CD8-positive, alpha-beta memory T cell (primary cell): ENCODE measurements around the gene MGMT. TPM values are rescaled to one million over a fixed set of nuclear protein-coding genes. Genes with fewer than 3 reads are reported as not detected.
A peak's percentile ranks its signal among the peaks of the same experiment; 100 is the strongest.

Experiments used
- CTCF ChIA-PET: fragments of 350-600 bp; sonication (Branson Sonifier 250); formaldehyde crosslinking; loops from one replicate; lab custom pipeline; 2021; ENCODE audit warnings: antibody characterized with exemption; lab: Charles Lee
- POLR2A ChIA-PET: fragments of 350-600 bp; sonication (Branson Sonifier 250); formaldehyde crosslinking; loops from one replicate; lab custom pipeline; 2021; ENCODE audit warnings: antibody characterized with exemption; lab: Charles Lee
- DNase-seq, 5 donors: peaks; one replicate each; pipeline versions ENCODE4 v3.0.0 to v3.0.0-alpha.2; 2020 to 2022; ENCODE audit warnings: mixed read lengths in 1 of 5
- H3K27ac ChIP-seq: one replicate; pipeline ENCODE4 v1.7.0; 2013; ENCODE audit warnings: low read depth, mild to moderate bottlenecking, low read length, moderate library complexity
- H3K27me3 ChIP-seq: 2 replicates; pipeline ENCODE4 v1.7.0; 2013; ENCODE audit warnings: low read length, mild to moderate bottlenecking; ENCODE audit not compliant: insufficient read depth, poor library complexity, severe bottlenecking
- H3K36me3 ChIP-seq: 2 replicates; pipeline ENCODE4 v1.7.0; 2013; ENCODE audit warnings: mild to moderate bottlenecking, low read length, moderate library complexity; ENCODE audit not compliant: insufficient read depth
- H3K4me1 ChIP-seq: 2 replicates; pipeline ENCODE4 v1.7.0; 2013; ENCODE audit warnings: mild to moderate bottlenecking, low read length, moderate library complexity; ENCODE audit not compliant: insufficient read depth
- H3K4me3 ChIP-seq: 2 replicates; pipeline ENCODE4 v1.7.0; 2013; ENCODE audit warnings: mild to moderate bottlenecking, low read length
- H3K9me3 ChIP-seq: 2 replicates; pipeline ENCODE4 v1.7.0; 2013; ENCODE audit warnings: mild to moderate bottlenecking, low read length
- H3K27ac Mint-ChIP-seq, 8 donors: one replicate each; pipeline ENCODE4 v1.8.0; 2020 to 2021; ENCODE audit warnings: mixed read lengths in 8 of 8, mild to moderate bottlenecking in 6 of 8, inconsistent platforms in 3 of 8, moderate library complexity in 3 of 8
- H3K27me3 Mint-ChIP-seq, 2 donors: one replicate each; pipeline ENCODE4 v1.8.0; 2020 to 2021; ENCODE audit warnings: mixed read lengths in 2 of 2, mild to moderate bottlenecking in 1 of 2, moderate library complexity in 1 of 2
- H3K36me3 Mint-ChIP-seq, 3 donors: one replicate each; pipeline ENCODE4 v1.8.0; 2020 to 2021; ENCODE audit warnings: mixed read lengths in 3 of 3, inconsistent platforms in 1 of 3, mild to moderate bottlenecking in 1 of 3
- H3K4me1 Mint-ChIP-seq, 3 donors: one replicate each; pipeline ENCODE4 v1.8.0; 2020 to 2021; ENCODE audit warnings: mixed read lengths in 3 of 3, inconsistent platforms in 1 of 3, mild to moderate bottlenecking in 1 of 3
- H3K4me3 Mint-ChIP-seq, 7 donors: one replicate each; pipeline ENCODE4 v1.8.0; 2020 to 2021; ENCODE audit warnings: mixed read lengths in 7 of 7, mild to moderate bottlenecking in 6 of 7, moderate library complexity in 4 of 7, inconsistent platforms in 2 of 7
- H3K9me3 Mint-ChIP-seq, 5 donors: one replicate each; pipeline ENCODE4 v1.8.0; 2020 to 2022; ENCODE audit warnings: mixed read lengths in 5 of 5, mild to moderate bottlenecking in 3 of 5, moderate library complexity in 2 of 5, inconsistent platforms in 1 of 5
- polyA plus RNA-seq: library from polyadenylated mRNA; unstranded; fragments of 300-500 nt; fragmentation: Illumina TruSeq; gene quantifications from one replicate; pipeline ENCODE4 v1.2.3, GENCODE V29; 2021
- total RNA-seq, 2 experiments: library from RNA; stranded (reverse); gene quantifications; one replicate each; pipeline ENCODE4 v1.2.3, GENCODE V29; 2021

MGMT gene
- total and polyA plus RNA-seq, 3 experiments from 2014 or later, result 19.7 to 31.7 (median 22.4) TPM

DNA sequence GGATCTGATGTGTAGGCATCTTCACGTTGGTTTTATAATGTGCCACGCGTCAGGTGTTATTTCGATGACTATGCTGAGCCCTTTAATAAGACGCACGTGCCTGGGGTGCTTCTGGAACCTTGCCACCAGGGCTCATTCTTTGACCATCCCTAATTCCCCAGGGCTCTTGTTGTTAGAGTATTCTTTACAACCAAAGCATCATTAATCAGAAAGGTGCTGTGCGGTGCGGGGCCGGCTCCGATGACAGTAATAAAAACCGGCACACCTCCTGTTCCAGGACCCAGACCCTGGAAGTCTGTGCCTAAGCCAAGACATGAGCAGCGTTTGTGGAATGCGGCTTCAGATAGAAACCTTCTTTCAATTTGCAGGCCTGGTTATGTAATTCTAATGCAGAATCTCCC is 58.4 kb downstream of the MGMT start:
- no peaks in the 10 kb centered on the region for H3K27me3 Mint-ChIP-seq
- H3K36me3 Mint-ChIP-seq, result peaks cover 12 to 49% (median 22%) of the 10 kb centered on the region in 3 donors
- no peaks in the 10 kb centered on the region for H3K27me3 ChIP-seq
- no peak for DNase-seq
- H3K4me1 ChIP-seq, result no peaks in the 10 kb centered on the region
- H3K4me3 ChIP-seq, result no peak overlapping the region
- H3K27ac Mint-ChIP-seq, result peak overlapping the region in 1 of 8 donors; percentile 50
- H3K4me3 Mint-ChIP-seq, result peak overlapping the region in 1 of 7 donors; percentile 23
- H3K9me3 Mint-ChIP-seq, result peaks cover 0 to 55% (median 8%) of the 10 kb centered on the region in 5 donors
- CTCF ChIA-PET, result no interaction called here
- no peaks in the 10 kb centered on the region for H3K36me3 ChIP-seq
- H3K9me3 ChIP-seq, result no peaks in the 10 kb centered on the region
- H3K27ac ChIP-seq, result no peak overlapping the region
- peaks cover 5 to 10% (median 6%) of the 10 kb centered on the region in 3 donors for H3K4me1 Mint-ChIP-seq
- POLR2A ChIA-PET, result interaction anchor here (0.5 kb wide), 1 partner anchor 18 kb away, joined by 3 read pairs; no protein-coding TSS in a partner anchor

DNA sequence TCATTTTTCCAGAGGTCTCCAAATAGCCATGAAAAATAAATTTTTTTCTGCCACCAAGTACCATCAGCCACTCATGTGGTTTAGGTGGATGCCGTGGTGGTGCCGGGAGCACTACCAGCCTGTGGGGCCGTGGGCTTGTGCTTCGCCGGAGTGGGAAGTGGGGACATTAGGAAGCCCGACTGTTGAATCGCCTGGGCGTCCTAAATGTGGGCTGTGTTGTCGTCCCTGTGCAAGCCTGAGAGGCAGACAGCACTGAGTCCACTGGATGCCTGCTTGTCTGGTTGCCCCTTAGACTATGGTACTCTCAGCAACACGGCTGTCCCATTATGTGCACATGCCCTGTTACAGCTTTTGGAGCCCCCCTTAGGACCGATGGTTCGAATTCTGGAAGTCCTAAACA is 59.9 kb downstream of the MGMT start:
- H3K9me3 Mint-ChIP-seq, result peaks cover 0 to 55% (median 8%) of the 10 kb centered on the region in 5 donors
- POLR2A ChIA-PET, result no interaction called here

DNA sequence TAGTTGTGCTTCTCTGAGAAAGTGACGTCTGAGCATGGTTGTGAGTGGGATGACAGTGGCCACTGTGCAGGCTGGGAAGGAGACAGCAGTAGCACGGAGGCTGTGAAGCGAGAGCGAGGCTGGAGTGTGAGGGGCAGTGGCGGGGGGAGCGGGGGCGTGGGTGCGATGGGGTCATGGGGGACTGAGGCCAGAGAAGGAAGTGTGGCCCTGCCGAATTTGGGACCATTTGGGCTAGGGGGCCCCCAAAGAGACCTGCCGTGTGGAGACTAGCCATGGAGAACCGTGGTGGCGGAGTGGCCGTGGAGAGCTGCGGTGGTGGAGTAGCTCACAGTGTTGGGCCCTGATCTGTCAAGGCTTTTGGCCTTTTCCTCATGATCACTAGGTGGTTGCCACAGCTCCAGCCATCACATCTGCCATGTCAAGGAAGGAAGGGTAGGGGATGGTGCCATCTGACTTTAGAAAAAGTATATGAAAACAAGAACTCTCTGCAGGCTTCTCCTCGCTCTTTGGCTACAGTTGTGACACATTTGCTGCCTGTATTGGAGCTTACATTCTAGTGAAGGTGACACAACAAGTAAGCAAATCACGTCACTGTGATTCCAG is 61.4 kb downstream of the MGMT start:
- no peaks in the 10 kb centered on the region for H3K27me3 ChIP-seq
- peaks cover 0 to 50% (median 8%) of the 10 kb centered on the region in 5 donors for H3K9me3 Mint-ChIP-seq
- no peaks in the 10 kb centered on the region for H3K4me1 ChIP-seq
- H3K27ac ChIP-seq, result no peak overlapping the region
- H3K4me3 ChIP-seq, result no peak overlapping the region
- no peaks in the 10 kb centered on the region for H3K36me3 ChIP-seq
- POLR2A ChIA-PET, result no interaction called here
- no peak for DNase-seq
- H3K4me3 Mint-ChIP-seq, result no peak overlapping the region
- no peaks in the 10 kb centered on the region for H3K9me3 ChIP-seq
- peaks cover 13 to 27% (median 13%) of the 10 kb centered on the region in 3 donors for H3K4me1 Mint-ChIP-seq
- peak overlapping the region in 2 of 8 donors; percentile 1 to 54 for H3K27ac Mint-ChIP-seq
- peaks cover 13 to 52% (median 22%) of the 10 kb centered on the region in 3 donors for H3K36me3 Mint-ChIP-seq
- CTCF ChIA-PET, result no interaction called here
- H3K27me3 Mint-ChIP-seq, result no peaks in the 10 kb centered on the region

More for the DNA sequence above, 59.9 kb downstream of the MGMT start:
- Histone ChIP-seq H3K4me1 (no peaks in the 10 kb centered on the region), H3K27me3 (no peaks in the 10 kb centered on the region), H3K9me3 (no peaks in the 10 kb centered on the region), H3K36me3 (no peaks in the 10 kb centered on the region), H3K4me3 (no peak overlapping the region), H3K27ac (no peak overlapping the region)
- Mint-ChIP-seq H3K4me3 (no peak overlapping the region), H3K36me3 (peaks cover 12 to 55% (median 22%) of the 10 kb centered on the region in 3 donors), H3K27ac (no peak overlapping the region), H3K27me3 (no peaks in the 10 kb centered on the region), H3K4me1 (peaks cover 6 to 20% (median 9%) of the 10 kb centered on the region in 3 donors)
- no peak for DNase-seq
- CTCF ChIA-PET, result no interaction called here

DNA sequence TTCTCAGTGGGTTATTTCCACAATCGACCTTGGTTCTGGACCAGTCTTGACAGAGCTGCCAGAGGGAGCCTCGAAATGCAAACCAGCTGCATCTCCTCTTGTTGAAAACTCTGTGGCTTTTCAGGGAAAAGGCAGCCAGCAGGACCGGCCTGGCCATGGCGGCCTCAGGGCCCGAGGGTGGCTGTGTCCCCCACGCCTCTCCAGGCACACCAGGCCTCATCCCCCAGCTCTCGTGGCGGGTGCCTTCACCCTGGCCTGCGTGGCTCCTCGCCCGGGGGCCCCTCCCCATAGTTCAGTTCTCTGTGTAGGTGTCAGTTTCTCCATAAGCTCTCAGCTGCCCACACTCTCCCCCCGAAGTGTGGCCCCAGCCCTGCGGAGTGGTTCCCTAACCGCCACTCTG is 63.5 kb downstream of the MGMT start:
- POLR2A ChIA-PET, result no interaction called here
- Mint-ChIP-seq H3K9me3 (peaks cover 0 to 57% (median 8%) of the 10 kb centered on the region in 5 donors), H3K36me3 (peaks cover 10 to 63% (median 25%) of the 10 kb centered on the region in 3 donors), H3K27ac (no peak overlapping the region), H3K4me1 (peaks cover 13 to 29% (median 16%) of the 10 kb centered on the region in 3 donors), H3K4me3 (no peak overlapping the region), H3K27me3 (no peaks in the 10 kb centered on the region)
- Histone ChIP-seq H3K9me3 (no peaks in the 10 kb centered on the region), H3K4me3 (no peak overlapping the region), H3K36me3 (no peaks in the 10 kb centered on the region), H3K27me3 (no peaks in the 10 kb centered on the region), H3K4me1 (no peaks in the 10 kb centered on the region), H3K27ac (no peak overlapping the region)
- CTCF ChIA-PET, result no interaction called here
- no peak for DNase-seq

DNA sequence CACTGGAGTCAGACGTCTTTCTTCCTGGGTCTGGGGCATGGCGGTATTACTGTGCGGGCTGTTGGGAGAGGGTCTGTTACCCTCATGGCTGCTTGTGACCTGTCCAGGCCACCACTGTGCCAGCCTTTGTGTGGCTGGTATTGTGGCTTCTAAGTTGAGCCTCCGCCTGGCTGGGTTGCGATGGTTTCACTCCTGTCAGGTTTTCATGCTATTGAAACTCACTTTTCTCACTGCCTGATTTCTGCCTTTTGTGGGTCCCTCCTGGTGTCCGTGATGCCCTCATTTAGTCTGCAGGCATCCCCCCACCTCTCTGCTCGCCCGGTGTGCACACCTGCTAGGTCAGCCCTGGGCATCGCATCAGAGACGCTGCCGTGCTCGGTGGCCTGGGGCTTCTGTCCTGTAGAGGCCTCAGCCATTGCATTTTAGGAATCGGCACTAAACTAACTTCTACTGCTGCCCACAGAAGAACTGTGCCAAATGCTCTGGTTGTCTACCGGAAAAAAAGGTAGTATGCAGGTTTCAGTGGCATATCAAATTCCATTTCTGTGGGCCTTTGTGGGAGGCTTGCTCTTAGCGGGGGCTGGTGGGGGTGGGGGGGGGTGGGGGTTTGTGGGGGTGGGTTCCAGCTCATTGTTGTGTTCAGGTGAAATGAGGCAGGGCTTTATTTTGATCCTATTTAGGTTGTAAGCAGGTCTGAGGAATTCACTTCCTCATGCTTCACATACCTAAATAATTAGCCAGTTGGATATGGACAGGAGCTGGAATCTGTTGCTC is 64.3 kb downstream of the MGMT start:
- Histone ChIP-seq H3K27me3 (no peaks in the 10 kb centered on the region), H3K9me3 (no peaks in the 10 kb centered on the region), H3K27ac (no peak overlapping the region), H3K36me3 (no peaks in the 10 kb centered on the region), H3K4me1 (no peaks in the 10 kb centered on the region), H3K4me3 (no peak overlapping the region)
- H3K27ac Mint-ChIP-seq, result peak overlapping the region in 1 of 8 donors; percentile 70
- no peak overlapping the region for H3K4me3 Mint-ChIP-seq
- DNase-seq, result no peak
- ChIA-PET POLR2A (no interaction called here), CTCF (no interaction called here)
- no peaks in the 10 kb centered on the region for H3K27me3 Mint-ChIP-seq
- H3K4me1 Mint-ChIP-seq, result peaks cover 13 to 29% (median 16%) of the 10 kb centered on the region in 3 donors
- peaks cover 0 to 59% (median 8%) of the 10 kb centered on the region in 5 donors for H3K9me3 Mint-ChIP-seq
- H3K36me3 Mint-ChIP-seq, result peaks cover 14 to 68% (median 30%) of the 10 kb centered on the region in 3 donors

DNA sequence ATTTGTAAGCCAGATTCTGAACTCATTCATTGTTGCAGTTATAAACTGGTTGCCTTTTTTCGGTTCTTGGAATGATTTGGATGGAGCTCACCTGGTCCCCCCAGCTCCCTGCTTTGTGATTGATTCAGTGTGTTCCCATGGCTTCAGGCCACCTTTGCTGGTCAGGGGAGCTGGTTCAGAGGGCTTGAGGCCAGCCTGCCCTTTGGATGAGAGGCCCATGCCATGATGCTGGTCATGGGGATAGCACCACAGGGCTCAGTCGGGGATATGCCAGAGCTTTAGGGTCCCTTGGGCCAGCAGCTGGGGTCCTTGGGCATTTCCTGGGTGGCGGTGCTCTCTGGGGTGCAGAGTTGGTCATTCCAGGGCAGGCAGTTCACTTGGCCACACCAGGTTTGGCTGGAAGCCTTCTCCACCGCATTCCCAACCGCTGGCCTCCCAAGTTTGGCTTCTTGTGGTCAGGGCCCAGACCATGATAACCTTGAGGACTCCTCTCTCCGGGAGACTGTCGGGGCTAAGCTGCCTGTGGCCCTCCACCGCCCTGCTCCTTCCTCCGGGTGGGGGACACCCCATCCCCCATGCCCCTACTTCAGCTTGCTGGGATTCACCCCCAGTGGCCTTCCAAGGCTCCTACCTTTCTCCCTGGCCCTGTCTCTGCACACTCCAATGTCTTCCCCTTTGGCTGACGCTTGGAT is 65.1 kb downstream of the MGMT start:
- H3K27me3 ChIP-seq, result no peaks in the 10 kb centered on the region
- Mint-ChIP-seq H3K27ac (peak overlapping the region in 1 of 8 donors; percentile 72), H3K27me3 (no peaks in the 10 kb centered on the region), H3K4me1 (peaks cover 13 to 29% (median 16%) of the 10 kb centered on the region in 3 donors), H3K4me3 (no peak overlapping the region), H3K36me3 (peaks cover 12 to 73% (median 35%) of the 10 kb centered on the region in 3 donors), H3K9me3 (peaks cover 0 to 62% (median 8%) of the 10 kb centered on the region in 5 donors)
- POLR2A ChIA-PET, result no interaction called here
- no peak overlapping the region for H3K27ac ChIP-seq
- H3K36me3 ChIP-seq, result no peaks in the 10 kb centered on the region
- H3K9me3 ChIP-seq, result no peaks in the 10 kb centered on the region
- no peaks in the 10 kb centered on the region for H3K4me1 ChIP-seq
- CTCF ChIA-PET, result no interaction called here
- DNase-seq, result no peak
- no peak overlapping the region for H3K4me3 ChIP-seq

DNA sequence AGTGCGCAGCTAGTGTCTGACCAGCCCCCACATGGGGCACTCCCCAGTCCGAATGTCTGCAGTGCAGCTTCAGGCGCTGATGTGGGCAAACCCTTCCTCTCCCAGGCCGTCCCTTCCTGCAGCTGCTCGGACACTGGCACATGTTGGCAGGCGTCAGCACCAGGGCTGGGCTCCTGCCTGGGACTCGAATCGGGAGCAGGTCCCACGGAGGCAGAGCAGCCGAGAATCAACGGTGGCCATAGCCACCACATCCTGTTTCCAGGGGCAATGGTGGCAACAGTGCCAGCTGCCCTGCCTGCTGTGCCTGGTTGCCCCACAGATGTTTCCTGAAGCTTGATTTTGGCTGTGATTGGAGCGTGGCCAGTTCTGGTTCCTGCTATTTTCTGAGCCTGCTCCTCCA is 65.8 kb downstream of the MGMT start:
- Mint-ChIP-seq H3K4me3 (no peak overlapping the region), H3K36me3 (peaks cover 15 to 74% (median 35%) of the 10 kb centered on the region in 3 donors), H3K27ac (no peak overlapping the region), H3K9me3 (peaks cover 0 to 61% (median 5%) of the 10 kb centered on the region in 5 donors), H3K4me1 (peaks cover 10 to 26% (median 16%) of the 10 kb centered on the region in 3 donors), H3K27me3 (no peaks in the 10 kb centered on the region)
- Histone ChIP-seq H3K4me1 (no peaks in the 10 kb centered on the region), H3K9me3 (no peaks in the 10 kb centered on the region), H3K36me3 (no peaks in the 10 kb centered on the region), H3K27me3 (no peaks in the 10 kb centered on the region), H3K4me3 (no peak overlapping the region), H3K27ac (no peak overlapping the region)
- ChIA-PET POLR2A (no interaction called here), CTCF (no interaction called here)
- no peak for DNase-seq
